GM23338 (cell line): ENCODE data around the gene C2. TPM values are rescaled to one million over a fixed set of nuclear protein-coding genes. Genes with fewer than 3 reads are reported as not detected.

ENCODE experiments used
- ATAC-seq: fragments of 200-7000 bp; cut with Tn5 transposase; 3 replicates; pipeline ENCODE4 v1.9.1; 2020
- DNase-seq: peaks from one replicate; pipeline ENCODE4 v3.0.0-alpha.2; 2015; ENCODE audit warnings: low spot score
- H2AFZ ChIP-seq: fragments of 200-600 bp; sonication (generic); 2 replicates; pipeline ENCODE4 v1.8.0; 2016; ENCODE audit warnings: antibody characterized with exemption, mild to moderate bottlenecking, moderate library complexity
- H3F3A ChIP-seq: fragments of 200-600 bp; sonication (generic); replicated peaks from 2 replicates; pipeline ENCODE4 v1.8.0; 2017; ENCODE audit warnings: antibody characterized with exemption, mixed run types, low read depth
- H3K27ac ChIP-seq: fragments of 200-600 bp; sonication (generic); 2 replicates; pipeline ENCODE4 v1.6.1; 2016; ENCODE audit warnings: low read depth
- H3K27me3 ChIP-seq: fragments of 200-600 bp; sonication (generic); 2 replicates; pipeline ENCODE4 v1.8.0; 2016; ENCODE audit warnings: mild to moderate bottlenecking, mixed run types, moderate library complexity; ENCODE audit not compliant: insufficient read depth
- H3K36me3 ChIP-seq: fragments of 200-600 bp; sonication (generic); 2 replicates; pipeline ENCODE4 v1.8.0; 2016; ENCODE audit warnings: mild to moderate bottlenecking; ENCODE audit not compliant: insufficient read depth
- H3K4me1 ChIP-seq: fragments of 200-600 bp; sonication (generic); 2 replicates; pipeline ENCODE4 v1.8.0; 2016; ENCODE audit warnings: mild to moderate bottlenecking, moderate library complexity; ENCODE audit not compliant: insufficient read depth
- H3K4me2 ChIP-seq: fragments of 200-600 bp; sonication (generic); 2 replicates; pipeline ENCODE4 v1.7.1; 2017; ENCODE audit warnings: mixed run types
- H3K4me3 ChIP-seq: fragments of 200-600 bp; sonication (generic); 2 replicates; pipeline ENCODE4 v1.6.1; 2016; ENCODE audit warnings: mixed run types
- H3K79me2 ChIP-seq: fragments of 200-600 bp; sonication (generic); replicated peaks from 2 replicates; pipeline ENCODE4 v1.8.0; 2017; ENCODE audit warnings: mild to moderate bottlenecking; ENCODE audit not compliant: insufficient read depth
- H3K9me2 ChIP-seq: fragments of 200-600 bp; sonication (generic); 2 replicates; pipeline ENCODE4 v1.8.0; 2017; ENCODE audit not compliant: insufficient read depth
- H4K20me1 ChIP-seq: fragments of 200-600 bp; sonication (generic); replicated peaks from 2 replicates; pipeline ENCODE4 v1.8.0; 2017; ENCODE audit warnings: mild to moderate bottlenecking; ENCODE audit not compliant: insufficient read depth
- H3K27ac Mint-ChIP-seq: 2 replicates; pipeline ENCODE4 v1.8.0; 2020; ENCODE audit warnings: inconsistent platforms, mild to moderate bottlenecking, moderate library complexity, mixed read lengths
- H3K27me3 Mint-ChIP-seq: 3 replicates; pipeline ENCODE4 v1.8.0; 2022; ENCODE audit warnings: low read depth, mild to moderate bottlenecking, moderate library complexity, mixed read lengths, inconsistent platforms; ENCODE audit not compliant: insufficient read depth, poor library complexity
- H3K36me3 Mint-ChIP-seq: 3 replicates; pipeline ENCODE4 v1.8.0; 2021; ENCODE audit warnings: low read depth, mild to moderate bottlenecking, inconsistent platforms, moderate library complexity, mixed read lengths
- H3K4me1 Mint-ChIP-seq: 3 replicates; pipeline ENCODE4 v1.8.0; 2020; ENCODE audit warnings: mild to moderate bottlenecking, inconsistent platforms, mixed read lengths
- H3K4me3 Mint-ChIP-seq: 3 replicates; pipeline ENCODE4 v1.8.0; 2021; ENCODE audit warnings: moderate library complexity, mild to moderate bottlenecking, inconsistent platforms, mixed read lengths
- H3K9me3 Mint-ChIP-seq: 3 replicates; pipeline ENCODE4 v1.8.0; 2020; ENCODE audit warnings: moderate library complexity, mild to moderate bottlenecking, inconsistent platforms, mixed read lengths
- CREB1 ChIP-seq: fragments of 250-450 bp; sonication (Bioruptor Pico); IDR thresholded peaks from 2 replicates; pipeline ENCODE4 v1.5.0; 2020; ENCODE audit warnings: low read depth, mild to moderate bottlenecking, moderate library complexity
- CTCF ChIP-seq, 2 experiments: fragments of 200-600 bp in 1 of 2; sonication (generic) in 1 of 2; conservative IDR thresholded peaks; 2 replicates each; pipeline versions ENCODE4 v1.5.1 to v1.6.1; 2016 to 2017; ENCODE audit warnings: antibody characterized with exemption in 2 of 2, low read depth in 2 of 2, mild to moderate bottlenecking in 2 of 2, moderate library complexity in 1 of 2
- EZH2 ChIP-seq: fragments of 200-600 bp; sonication (generic); IDR thresholded peaks from one replicate; pipeline ENCODE4 v1.8.0; 2017; ENCODE audit warnings: antibody characterized with exemption, mild to moderate bottlenecking, low read depth; ENCODE audit not compliant: unreplicated experiment
- POLR2AphosphoS5 ChIP-seq: IDR thresholded peaks from 2 replicates; pipeline ENCODE4 v1.6.1; 2016; ENCODE audit warnings: antibody characterized with exemption, low read depth
- REST ChIP-seq: IDR thresholded peaks from one replicate; pipeline ENCODE4 v1.6.1; 2018; ENCODE audit warnings: antibody characterized with exemption; ENCODE audit not compliant: unreplicated experiment
- ZNF462 ChIP-seq: fragments of 250-450 bp; sonication (Bioruptor Pico); IDR thresholded peaks from 2 replicates; pipeline ENCODE4 v1.5.0; 2020; ENCODE audit warnings: mild to moderate bottlenecking, moderate library complexity
- polyA plus RNA-seq: library from polyadenylated mRNA; unstranded; fragments of >200 nt; fragmentation: Nextera tagmentation; extraction: Ambion mirVana; gene quantifications from 2 replicates; pipeline ENCODE4 v1.2.1, GENCODE V29; 2016
- total RNA-seq: library from RNA; depleted of rRNA; stranded (reverse); fragments of >200 nt; shearing (Covaris generic); gene quantifications from 2 replicates; pipeline ENCODE4 v1.2.3, GENCODE V29; 2014

Gene C2
- total and polyA plus RNA-seq, 2 experiments from 2014 or later: 0.16 to 1.7 TPM

- no peak for TF ChIP-seq CTCF (conservative IDR thresholded peaks at IDR 0.05; ENCODE audit: low read depth in 2 of 2)
Observed at GRCh38 chr6:31933537-31933936, 6.0 kb downstream of the C2 start (continued).

- Mint-ChIP-seq H3K9me3 (peaks cover 11% of the 10 kb centered on the region; the same call in 2 of the 3 replicates), H3K27ac (no peak overlapping the region), H3K27me3 (peaks cover 10% of the 10 kb centered on the region), H3K36me3 (no peaks in the 10 kb centered on the region), H3K4me3 (no peak overlapping the region), H3K4me1 (0 out of 3 replicates have a peak, but pooled peaks cover under 1% of the 10 kb centered on the region)
- Histone ChIP-seq H3F3A (no peaks in the 10 kb centered on the region), H3K27ac (no peak overlapping the region), H4K20me1 (no peaks in the 10 kb centered on the region), H3K4me3 (no peak overlapping the region), H3K36me3 (no peaks in the 10 kb centered on the region), H2AFZ (no peak overlapping the region), H3K27me3 (no peaks in the 10 kb centered on the region), H3K79me2 (no peaks in the 10 kb centered on the region), H3K4me2 (no peak overlapping the region), H3K9me2 (peaks cover 4% of the 10 kb centered on the region; the same call in 1 of the 2 replicates), H3K4me1 (no peaks in the 10 kb centered on the region)
- ATAC-seq (no peak), DNase-seq (no peak)
- TF ChIP-seq REST: no peak
- TF ChIP-seq CREB1: no peak
- no peak for TF ChIP-seq EZH2
- no peak for TF ChIP-seq ZNF462 (CRISPR knock-in tag)
- no peak for TF ChIP-seq POLR2AphosphoS5
Observed at GRCh38 chr6:31935021-31935420, 7.5 kb downstream of the C2 start.
